ENCODE data around the gene REX1BD.

REX1BD gene

GRCh38 chr19:18605196-18605545 lies 16.6 kb downstream of the REX1BD start:
- TF ChIP-seq EZH2 (IDR thresholded peaks at IDR 0.05; ENCODE audit: borderline replicate concordance, low read depth, low read length, severe bottlenecking) (no peak), CTCF (IDR thresholded peaks at IDR 0.05; ENCODE audit: borderline replicate concordance, extremely low read depth, low read length, poor library complexity, severe bottlenecking) (no peak)
- Histone ChIP-seq H3K4me1 (ENCODE audit: insufficient read depth, low read length) (no peaks in the 10 kb centered on the region), H3K27ac (ENCODE audit: low read length) (no peak overlapping the region), H4K20me1 (ENCODE audit: insufficient read depth, low read length) (no peaks in the 10 kb centered on the region; the same call in 1 of the 2 replicates), H3K36me3 (ENCODE audit: insufficient read depth, low read length) (no peaks in the 10 kb centered on the region), H3K27me3 (ENCODE audit: insufficient read depth, low read length, poor library complexity) (peaks cover 19% of the 10 kb centered on the region), H3K4me2 (ENCODE audit: insufficient read depth, low read length) (no peak overlapping the region), H3K9ac (ENCODE audit: low read depth, low read length) (no peak overlapping the region), H3K9me3 (ENCODE audit: insufficient read depth, low read length, severe bottlenecking) (no peaks in the 10 kb centered on the region), H2AFZ (ENCODE audit: low read depth, low read length) (no peak overlapping the region), H3K79me2 (ENCODE audit: insufficient read depth, low read length) (no peaks in the 10 kb centered on the region), H3K4me3 (ENCODE audit: low read depth in 1 of 2, low read length in 2 of 2) (no peak overlapping the region)
- ATAC-seq (ENCODE audit: insufficient read depth, low read depth) (no peak), DNase-seq (no peak)

GRCh38 chr19:18605546-18606280 lies 17.1 kb downstream of the REX1BD start:
- no peak for DNase-seq
- peaks cover 22% of the 10 kb centered on the region for H3K27me3 ChIP-seq (ENCODE audit: insufficient read depth, low read length, poor library complexity)

GRCh38 chr19:18606281-18607225 lies 18.0 kb downstream of the REX1BD start, which contains the start of gene CRLF1:
CRLF1 (minus strand) TSS chr19:18606799; CDS start chr19:18606656, 143 bp downstream.
- Histone ChIP-seq H3K27me3 (ENCODE audit: insufficient read depth, low read length, poor library complexity) (peaks cover 22% of the 10 kb centered on the region), H3K4me3 (ENCODE audit: low read depth in 1 of 2, low read length in 2 of 2) (no peak within 1 kb of the TSS), H3K27ac (ENCODE audit: low read length) (no peak within 1 kb of the TSS), H3K9ac (ENCODE audit: low read depth, low read length) (no peak within 1 kb of the TSS), H3K4me1 (ENCODE audit: insufficient read depth, low read length) (no peaks in the 10 kb centered on the region), H3K36me3 (ENCODE audit: insufficient read depth, low read length) (no peaks in the 10 kb centered on the region), H2AFZ (ENCODE audit: low read depth, low read length) (no peak within 1 kb of the TSS), H3K9me3 (ENCODE audit: insufficient read depth, low read length, severe bottlenecking) (no peaks in the 10 kb centered on the region), H4K20me1 (ENCODE audit: insufficient read depth, low read length) (peaks cover 2% of the 10 kb centered on the region; the same call in 1 of the 2 replicates), H3K4me2 (ENCODE audit: insufficient read depth, low read length) (no peak within 1 kb of the TSS), H3K79me2 (ENCODE audit: insufficient read depth, low read length) (no peaks in the 10 kb centered on the region)
- no peak for DNase-seq
- TF ChIP-seq EZH2 (IDR thresholded peaks at IDR 0.05; ENCODE audit: borderline replicate concordance, low read depth, low read length, severe bottlenecking), result no peak
- TF ChIP-seq CTCF (IDR thresholded peaks at IDR 0.05; ENCODE audit: borderline replicate concordance, extremely low read depth, low read length, poor library complexity, severe bottlenecking), result no peak
- ATAC-seq (ENCODE audit: insufficient read depth, low read depth), result no peak

More at GRCh38 chr19:18605546-18606280, 17.1 kb downstream of the REX1BD start:
- Histone ChIP-seq H3K9me3 (ENCODE audit: insufficient read depth, low read length, severe bottlenecking) (no peaks in the 10 kb centered on the region), H3K27ac (ENCODE audit: low read length) (no peak overlapping the region), H2AFZ (ENCODE audit: low read depth, low read length) (no peak overlapping the region), H4K20me1 (ENCODE audit: insufficient read depth, low read length) (no peaks in the 10 kb centered on the region; the same call in 1 of the 2 replicates), H3K9ac (ENCODE audit: low read depth, low read length) (no peak overlapping the region), H3K4me2 (ENCODE audit: insufficient read depth, low read length) (no peak overlapping the region), H3K4me1 (ENCODE audit: insufficient read depth, low read length) (no peaks in the 10 kb centered on the region), H3K79me2 (ENCODE audit: insufficient read depth, low read length) (no peaks in the 10 kb centered on the region), H3K36me3 (ENCODE audit: insufficient read depth, low read length) (no peaks in the 10 kb centered on the region), H3K4me3 (ENCODE audit: low read depth in 1 of 2, low read length in 2 of 2) (no peak overlapping the region)
- ATAC-seq (ENCODE audit: insufficient read depth, low read depth), result no peak
- no peak for TF ChIP-seq CTCF (IDR thresholded peaks at IDR 0.05; ENCODE audit: borderline replicate concordance, extremely low read depth, low read length, poor library complexity, severe bottlenecking)
- no peak for TF ChIP-seq EZH2 (IDR thresholded peaks at IDR 0.05; ENCODE audit: borderline replicate concordance, low read depth, low read length, severe bottlenecking)
